NCI-H2171 treated with DMSO at 0.1 percent for 48 hours (cell line): ENCODE results near the gene ASB1.

Experiments
- DNase-seq: peaks from one replicate; lab custom pipeline; 2025; lab: John Stamatoyannopoulos, UW

Gene ASB1

GRCh38 chr2:238444242-238444641 lies 17.5 kb downstream of the ASB1 start:
- DNase-seq = no peak

GRCh38 chr2:238445409-238446190 lies 18.9 kb downstream of the ASB1 start:
- no peak for DNase-seq

- no peak for DNase-seq
These were observed 19.6 kb downstream of the ASB1 start for GRCh38 chr2:238446371-238446770.

- no peak for DNase-seq
These were observed 21.6 kb downstream of the ASB1 start for GRCh38 chr2:238448031-238448955.

GRCh38 chr2:238449241-238449640 lies 22.5 kb downstream of the ASB1 start:
- DNase-seq = no peak

GRCh38 chr2:238449909-238450417 lies 23.2 kb downstream of the ASB1 start:
- DNase-seq = no peak

- DNase-seq = no peak
These were observed 23.7 kb downstream of the ASB1 start for GRCh38 chr2:238450440-238450861.

- DNase-seq = no peak
These were observed 27.1 kb downstream of the ASB1 start for GRCh38 chr2:238453842-238454241.

- no peak for DNase-seq
These were observed 29.7 kb downstream of the ASB1 start for GRCh38 chr2:238456449-238456848.

GRCh38 chr2:238456970-238457926 lies 30.5 kb downstream of the ASB1 start:
- DNase-seq = no peak

GRCh38 chr2:238457927-238458324 lies 31.2 kb downstream of the ASB1 start:
- DNase-seq = no peak

- no peak for DNase-seq
These were observed 31.9 kb downstream of the ASB1 start for GRCh38 chr2:238458651-238459050.

- no peak for DNase-seq
These were observed 32.4 kb downstream of the ASB1 start for GRCh38 chr2:238459081-238459629.

GRCh38 chr2:238461051-238461450 lies 34.3 kb downstream of the ASB1 start:
- no peak for DNase-seq

GRCh38 chr2:238461491-238461890 lies 34.8 kb downstream of the ASB1 start:
- DNase-seq = no peak

GRCh38 chr2:238461916-238462315 lies 35.2 kb downstream of the ASB1 start:
- DNase-seq = no peak

- peak; percentile 43 for DNase-seq
These were observed 36.2 kb downstream of the ASB1 start for GRCh38 chr2:238462782-238463396.

- no peak for DNase-seq
These were observed 37.7 kb downstream of the ASB1 start for GRCh38 chr2:238464389-238464788.

- DNase-seq = no peak
These were observed 38.9 kb downstream of the ASB1 start for GRCh38 chr2:238465487-238466242.

- DNase-seq = no peak
These were observed 39.6 kb downstream of the ASB1 start for GRCh38 chr2:238466243-238466756.
